Stimulated activated memory B cell treated with anti-CD40 and anti-IgM and Interleukin-4, amounts not matched to agents 10 μg/mL and 1 μg/mL and 100 μg/mL, for 72 hours (primary cell): ENCODE results near the gene NRXN3.

Experiments
- ATAC-seq: fragments of 150-1000 bp; cut with Tn5 transposase; 2 replicates; pipeline ENCODE4 v1.10.0; 2021
- H3K27ac Mint-ChIP-seq: one replicate; pipeline ENCODE4 v1.8.0; 2022; ENCODE audit warnings: mild to moderate bottlenecking, mixed read lengths
- H3K27me3 Mint-ChIP-seq: one replicate; pipeline ENCODE4 v1.8.0; 2022; ENCODE audit warnings: mixed read lengths
- H3K36me3 Mint-ChIP-seq: one replicate; pipeline ENCODE4 v1.8.0; 2022; ENCODE audit warnings: mixed read lengths
- H3K4me1 Mint-ChIP-seq: one replicate; pipeline ENCODE4 v1.8.0; 2022; ENCODE audit warnings: mixed read lengths
- H3K4me3 Mint-ChIP-seq: one replicate; pipeline ENCODE4 v1.8.0; 2022; ENCODE audit warnings: mild to moderate bottlenecking, moderate library complexity, mixed read lengths
- H3K9me3 Mint-ChIP-seq: one replicate; pipeline ENCODE4 v1.8.0; 2022; ENCODE audit warnings: mixed read lengths

NRXN3 gene

DNA sequence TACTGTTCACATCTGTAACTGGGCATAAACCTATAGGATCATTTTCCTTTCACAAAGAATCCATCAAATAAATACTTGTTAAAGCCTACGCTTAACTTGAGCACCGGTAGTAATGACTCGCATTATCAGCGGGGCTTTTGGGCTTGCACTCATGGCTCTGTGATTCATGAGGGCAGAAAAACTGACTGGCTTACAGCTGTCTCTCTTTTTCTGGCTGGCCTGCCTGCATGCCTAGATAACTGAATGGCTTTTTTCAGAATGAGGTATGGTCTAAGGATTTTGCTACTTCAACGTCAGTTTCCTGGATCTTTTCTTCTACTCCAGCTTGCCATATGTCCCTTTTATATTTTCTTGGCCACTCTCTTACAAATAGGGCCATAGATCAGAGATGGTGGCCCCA, 531.1 kb downstream of the NRXN3 start:
- H3K9me3 Mint-ChIP-seq = no peaks in the 10 kb centered on the region
- no peaks in the 10 kb centered on the region for H3K27me3 Mint-ChIP-seq
- no peaks in the 10 kb centered on the region for H3K36me3 Mint-ChIP-seq
- no peak overlapping the region for H3K4me3 Mint-ChIP-seq
- H3K27ac Mint-ChIP-seq = no peak overlapping the region
- no peak for ATAC-seq
- no peaks in the 10 kb centered on the region for H3K4me1 Mint-ChIP-seq

DNA sequence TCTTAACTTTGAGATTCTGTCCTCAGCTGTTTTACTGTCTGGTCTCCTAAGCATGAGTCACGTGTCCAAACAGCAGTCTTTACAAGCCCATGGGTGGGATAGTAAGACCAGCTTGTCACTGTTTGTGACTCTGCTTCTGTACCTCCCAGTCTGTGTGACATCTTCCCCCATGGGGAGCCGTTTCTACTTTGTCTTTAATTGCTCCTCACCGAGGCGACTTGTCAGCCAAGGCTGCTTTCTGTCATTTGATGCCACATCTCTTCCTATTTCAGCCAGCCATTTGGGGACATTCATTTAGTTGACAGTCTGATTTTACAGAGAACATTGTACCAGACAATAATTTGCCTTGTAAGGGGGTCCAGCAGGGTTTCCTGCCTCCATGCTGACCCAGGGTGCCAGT, 534.8 kb downstream of the NRXN3 start:
- Mint-ChIP-seq H3K27me3 (no peaks in the 10 kb centered on the region), H3K4me3 (no peak overlapping the region), H3K36me3 (no peaks in the 10 kb centered on the region), H3K27ac (no peak overlapping the region), H3K4me1 (no peaks in the 10 kb centered on the region), H3K9me3 (no peaks in the 10 kb centered on the region)
- ATAC-seq = no peak

DNA sequence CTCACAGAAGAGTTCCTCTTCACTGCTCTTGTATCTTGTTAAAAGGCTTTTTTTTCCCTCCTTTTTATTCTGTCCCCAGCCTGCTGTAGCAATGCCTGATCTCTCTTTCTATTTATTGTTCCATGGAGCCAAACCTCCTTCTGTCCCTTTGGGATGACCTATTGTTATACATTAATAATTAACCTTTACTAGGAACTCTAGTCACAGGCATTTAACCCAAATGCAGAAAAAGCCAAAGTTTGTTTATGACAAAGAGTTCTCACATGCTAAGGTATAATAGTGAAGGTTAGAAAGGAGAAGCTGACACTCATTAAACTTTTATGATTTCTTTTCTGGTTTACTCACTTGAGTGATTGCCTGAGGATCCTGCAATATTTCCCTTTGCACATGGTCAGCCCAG, 535.8 kb downstream of the NRXN3 start:
- Mint-ChIP-seq H3K4me3 (no peak overlapping the region), H3K27me3 (no peaks in the 10 kb centered on the region), H3K36me3 (no peaks in the 10 kb centered on the region), H3K4me1 (no peaks in the 10 kb centered on the region), H3K9me3 (no peaks in the 10 kb centered on the region), H3K27ac (no peak overlapping the region)
- ATAC-seq = no peak

DNA sequence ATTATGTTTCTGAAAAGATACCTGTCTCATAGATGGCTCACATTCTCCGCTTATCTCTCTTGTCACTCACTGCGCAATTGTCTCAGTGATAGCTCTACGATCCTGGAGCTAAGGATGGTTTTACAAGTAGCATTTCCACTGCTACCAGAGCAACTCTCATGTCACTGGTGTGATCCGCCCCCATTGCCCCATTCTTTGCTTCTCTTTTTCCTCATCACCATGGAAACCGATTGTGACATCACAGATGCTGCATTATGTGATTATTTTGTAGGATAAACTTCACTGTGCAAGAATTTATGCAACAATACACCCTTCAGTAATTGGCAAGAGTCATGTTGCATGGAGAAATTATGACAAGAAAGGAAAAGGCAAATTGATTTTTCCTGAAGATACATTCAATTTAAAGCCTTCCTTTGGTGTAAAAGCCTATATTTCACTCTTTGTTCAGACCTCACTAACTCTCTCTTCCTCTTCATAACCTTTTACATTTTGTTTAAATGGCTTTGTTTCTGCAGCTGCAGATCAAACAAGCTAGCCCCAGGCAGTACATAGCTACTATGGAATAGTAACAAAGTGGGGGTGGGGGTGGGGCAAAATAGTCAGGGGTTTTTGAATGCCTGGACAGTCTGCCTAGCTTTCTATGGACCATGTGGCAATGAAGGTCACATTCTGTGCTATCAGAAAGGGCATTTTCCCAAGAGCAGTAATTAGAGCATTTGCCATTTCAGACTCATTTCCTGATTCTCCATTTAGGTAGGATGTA, 539.8 kb downstream of the NRXN3 start:
- Mint-ChIP-seq H3K27ac (no peak overlapping the region), H3K4me3 (no peak overlapping the region), H3K27me3 (no peaks in the 10 kb centered on the region), H3K36me3 (no peaks in the 10 kb centered on the region), H3K9me3 (peaks cover 5% of the 10 kb centered on the region), H3K4me1 (no peaks in the 10 kb centered on the region)
- ATAC-seq = no peak

DNA sequence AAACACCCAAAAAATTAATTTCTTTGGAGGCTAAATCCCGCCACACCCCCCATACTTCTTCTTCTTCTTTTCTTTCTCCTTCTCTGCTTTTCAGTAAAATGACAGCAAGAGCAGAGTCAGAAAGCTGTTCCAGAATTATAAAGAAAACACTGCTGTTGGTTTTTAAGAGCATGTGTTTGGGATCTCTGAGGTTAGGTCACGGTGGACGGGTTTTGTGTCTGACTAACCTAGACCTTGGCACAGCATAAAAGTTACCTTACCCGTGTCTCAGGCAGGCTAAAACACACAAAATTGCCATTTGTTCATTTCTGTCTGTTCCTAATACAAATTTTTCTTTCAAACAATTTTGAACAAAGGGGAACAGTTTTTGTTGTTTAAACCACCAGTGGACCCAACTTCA, 540.8 kb downstream of the NRXN3 start:
- Mint-ChIP-seq H3K36me3 (no peaks in the 10 kb centered on the region), H3K9me3 (peaks cover 5% of the 10 kb centered on the region), H3K4me1 (no peaks in the 10 kb centered on the region), H3K27me3 (no peaks in the 10 kb centered on the region), H3K4me3 (no peak overlapping the region), H3K27ac (no peak overlapping the region)
- no peak for ATAC-seq

DNA sequence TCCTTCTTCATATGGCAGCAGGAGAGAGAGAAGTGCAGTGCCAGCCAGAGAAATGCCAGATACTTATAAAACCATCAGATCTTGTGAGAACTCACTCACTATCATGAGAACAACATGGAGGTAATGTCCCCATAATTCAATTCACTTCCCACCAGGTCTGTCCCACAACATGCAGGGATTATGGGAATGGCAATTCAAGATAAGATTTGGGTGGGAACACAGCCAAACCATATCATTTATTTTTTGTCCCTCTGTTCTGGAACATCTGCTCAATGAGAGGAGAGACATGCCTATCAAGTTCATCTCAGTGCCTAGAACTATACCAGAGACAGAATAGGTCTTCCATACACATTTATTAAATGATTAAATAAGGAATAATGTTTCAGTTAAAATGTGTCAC, 543.5 kb downstream of the NRXN3 start:
- H3K4me1 Mint-ChIP-seq = no peaks in the 10 kb centered on the region

DNA sequence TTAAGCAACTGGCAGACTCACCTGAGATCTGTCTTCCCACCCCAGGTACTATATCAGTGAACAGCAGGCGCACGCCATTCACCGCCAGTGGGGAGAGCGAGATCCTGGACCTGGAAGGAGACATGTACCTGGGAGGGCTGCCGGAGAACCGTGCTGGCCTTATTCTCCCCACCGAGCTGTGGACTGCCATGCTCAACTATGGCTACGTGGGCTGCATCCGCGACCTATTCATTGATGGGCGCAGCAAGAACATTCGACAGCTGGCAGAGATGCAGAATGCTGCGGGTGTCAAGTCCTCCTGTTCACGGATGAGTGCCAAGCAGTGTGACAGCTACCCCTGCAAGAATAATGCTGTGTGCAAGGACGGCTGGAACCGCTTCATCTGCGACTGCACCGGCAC, 544.5 kb downstream of the NRXN3 start:
- no peaks in the 10 kb centered on the region for H3K4me1 Mint-ChIP-seq
- H3K36me3 Mint-ChIP-seq = no peaks in the 10 kb centered on the region
- no peaks in the 10 kb centered on the region for H3K27me3 Mint-ChIP-seq
- no peak overlapping the region for H3K4me3 Mint-ChIP-seq
- no peak for ATAC-seq
- H3K9me3 Mint-ChIP-seq = peaks cover 5% of the 10 kb centered on the region
- H3K27ac Mint-ChIP-seq = no peak overlapping the region

More for the DNA sequence above, 543.5 kb downstream of the NRXN3 start:
- no peak overlapping the region for H3K4me3 Mint-ChIP-seq
- H3K9me3 Mint-ChIP-seq = peaks cover 5% of the 10 kb centered on the region
- no peaks in the 10 kb centered on the region for H3K27me3 Mint-ChIP-seq
- no peaks in the 10 kb centered on the region for H3K36me3 Mint-ChIP-seq
- ATAC-seq = no peak
- H3K27ac Mint-ChIP-seq = no peak overlapping the region

DNA sequence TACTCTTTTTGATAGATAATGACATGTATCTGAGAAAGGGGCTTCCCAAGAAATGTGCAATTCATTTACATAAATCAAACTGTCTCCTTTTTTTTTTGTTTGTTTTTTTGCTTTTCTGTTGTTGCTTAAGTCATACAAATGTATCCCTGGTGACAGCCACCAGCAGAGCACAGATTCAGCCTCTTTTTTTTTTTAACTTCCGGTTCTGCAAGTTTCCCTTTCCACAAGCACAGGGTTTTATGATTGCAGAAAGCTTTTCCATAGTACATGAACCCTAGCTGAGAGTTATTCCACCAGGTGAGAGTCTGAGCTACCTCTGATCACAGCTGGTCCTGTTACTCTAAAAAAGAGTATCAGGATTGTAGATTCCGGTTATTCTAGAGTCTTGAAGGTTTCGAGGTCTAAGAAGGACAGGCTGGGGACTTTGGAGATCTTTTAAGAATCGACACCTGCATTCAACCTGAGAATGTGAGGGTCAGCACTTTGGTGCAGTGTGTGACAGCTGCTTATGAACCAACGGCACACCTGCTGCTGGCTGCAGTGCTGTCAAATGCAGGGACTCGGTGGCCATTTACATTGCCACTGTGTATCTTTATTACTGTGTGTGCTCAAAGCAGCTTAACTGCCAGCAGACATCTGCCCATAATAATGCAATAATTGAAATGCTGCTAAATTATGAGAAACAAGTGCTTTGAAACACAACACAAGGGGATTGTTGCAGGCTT, 551.7 kb downstream of the NRXN3 start:
- Mint-ChIP-seq H3K36me3 (no peaks in the 10 kb centered on the region), H3K4me3 (no peak overlapping the region), H3K27ac (no peak overlapping the region), H3K27me3 (no peaks in the 10 kb centered on the region), H3K9me3 (no peaks in the 10 kb centered on the region), H3K4me1 (no peaks in the 10 kb centered on the region)
- no peak for ATAC-seq

DNA sequence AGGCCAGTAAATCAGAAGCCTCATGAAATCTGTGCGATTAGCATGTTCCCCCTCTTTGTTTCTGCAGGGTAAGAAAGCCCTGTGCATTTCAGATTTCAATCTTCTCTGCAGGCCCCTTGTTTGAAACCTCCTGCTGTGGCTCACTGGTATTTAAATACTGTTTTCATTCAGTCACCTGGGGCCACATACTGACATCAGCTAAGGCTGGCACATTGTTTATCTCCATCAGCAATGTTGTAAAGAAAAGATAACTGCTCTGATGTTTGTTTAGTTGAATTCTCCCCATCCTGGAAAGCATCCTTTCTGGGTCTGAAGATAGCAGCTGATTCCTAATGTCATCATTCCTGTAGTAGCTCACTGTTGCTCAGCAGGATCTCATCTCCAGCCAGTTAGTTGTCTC, 554.9 kb downstream of the NRXN3 start:
- no peak for ATAC-seq
- Mint-ChIP-seq H3K27me3 (no peaks in the 10 kb centered on the region), H3K4me1 (no peaks in the 10 kb centered on the region), H3K27ac (no peak overlapping the region), H3K9me3 (no peaks in the 10 kb centered on the region), H3K36me3 (no peaks in the 10 kb centered on the region), H3K4me3 (no peak overlapping the region)

DNA sequence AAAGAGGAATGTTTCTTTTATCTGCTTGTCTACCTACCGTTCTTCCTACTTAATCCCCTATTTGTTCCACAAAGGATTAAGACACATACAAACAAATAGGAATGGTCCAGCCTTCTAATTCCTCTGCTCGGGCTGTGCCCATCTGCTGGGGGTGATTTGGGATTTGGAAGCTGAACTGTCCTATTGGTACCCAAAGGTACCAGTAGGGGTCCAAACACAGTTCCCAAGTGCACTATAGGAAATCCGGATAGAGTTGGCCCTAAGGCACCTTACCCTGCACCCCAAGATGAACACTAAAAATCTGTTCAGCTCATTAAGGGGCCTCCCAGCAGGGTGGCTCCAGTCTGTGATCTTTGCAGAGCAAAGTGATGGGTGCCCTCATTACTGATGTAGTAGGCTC, 566.9 kb downstream of the NRXN3 start:
- H3K27ac Mint-ChIP-seq = no peak overlapping the region
- no peak overlapping the region for H3K4me3 Mint-ChIP-seq
- no peaks in the 10 kb centered on the region for H3K36me3 Mint-ChIP-seq
- peaks cover 6% of the 10 kb centered on the region for H3K9me3 Mint-ChIP-seq
- no peaks in the 10 kb centered on the region for H3K4me1 Mint-ChIP-seq
- H3K27me3 Mint-ChIP-seq = no peaks in the 10 kb centered on the region
- ATAC-seq = no peak

DNA sequence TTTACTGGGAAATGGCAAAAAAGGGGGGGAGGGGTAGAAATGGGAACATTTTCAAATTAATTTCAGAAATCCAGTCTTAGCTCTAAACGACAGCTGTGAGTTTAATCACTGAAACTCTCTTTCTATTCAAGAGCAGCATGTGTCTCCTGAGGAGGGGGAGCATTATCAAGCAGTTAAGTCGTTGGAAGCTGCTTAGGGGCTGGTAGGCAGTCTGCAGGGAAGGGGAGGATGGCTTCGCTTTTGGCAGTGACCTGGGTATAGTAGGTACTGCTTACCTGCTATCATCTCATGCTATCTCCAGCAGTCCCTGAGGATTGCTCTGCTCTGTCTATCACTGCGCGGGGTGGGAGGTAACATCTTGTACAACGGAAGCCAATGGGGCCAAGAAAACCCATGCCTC, 567.4 kb downstream of the NRXN3 start:
- no peak overlapping the region for H3K27ac Mint-ChIP-seq
- peaks cover 6% of the 10 kb centered on the region for H3K9me3 Mint-ChIP-seq
- no peaks in the 10 kb centered on the region for H3K27me3 Mint-ChIP-seq
- no peak overlapping the region for H3K4me3 Mint-ChIP-seq
- ATAC-seq = no peak
- H3K36me3 Mint-ChIP-seq = no peaks in the 10 kb centered on the region
- H3K4me1 Mint-ChIP-seq = no peaks in the 10 kb centered on the region

DNA sequence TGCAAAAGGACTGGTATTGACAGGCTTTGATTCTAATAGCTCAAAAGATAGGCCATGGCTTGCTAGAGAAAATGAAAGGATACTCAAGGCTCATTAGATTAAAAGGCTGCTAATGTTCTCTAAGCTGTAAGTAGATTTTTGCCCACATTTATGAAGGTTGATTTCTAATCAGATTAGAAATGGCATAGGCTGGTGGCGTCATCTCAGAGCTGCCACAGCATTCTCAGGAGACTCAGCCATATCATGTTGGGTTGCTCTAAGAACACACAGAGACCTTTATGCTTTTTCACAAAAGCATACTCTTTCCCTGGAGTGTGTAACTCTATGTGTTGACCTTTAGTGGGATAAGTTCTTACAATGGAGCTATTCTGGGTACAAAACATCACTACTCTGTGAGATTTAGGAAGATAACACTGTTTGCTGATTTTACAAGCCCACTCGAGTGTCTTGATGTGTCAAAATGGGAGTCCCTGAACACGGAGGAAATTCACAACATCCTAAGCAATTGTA, 576.0 kb downstream of the NRXN3 start:
- no peak overlapping the region for H3K27ac Mint-ChIP-seq
- ATAC-seq = no peak
- H3K4me3 Mint-ChIP-seq = no peak overlapping the region
- H3K9me3 Mint-ChIP-seq = no peaks in the 10 kb centered on the region
- H3K36me3 Mint-ChIP-seq = no peaks in the 10 kb centered on the region
- H3K4me1 Mint-ChIP-seq = no peaks in the 10 kb centered on the region
- H3K27me3 Mint-ChIP-seq = no peaks in the 10 kb centered on the region

DNA sequence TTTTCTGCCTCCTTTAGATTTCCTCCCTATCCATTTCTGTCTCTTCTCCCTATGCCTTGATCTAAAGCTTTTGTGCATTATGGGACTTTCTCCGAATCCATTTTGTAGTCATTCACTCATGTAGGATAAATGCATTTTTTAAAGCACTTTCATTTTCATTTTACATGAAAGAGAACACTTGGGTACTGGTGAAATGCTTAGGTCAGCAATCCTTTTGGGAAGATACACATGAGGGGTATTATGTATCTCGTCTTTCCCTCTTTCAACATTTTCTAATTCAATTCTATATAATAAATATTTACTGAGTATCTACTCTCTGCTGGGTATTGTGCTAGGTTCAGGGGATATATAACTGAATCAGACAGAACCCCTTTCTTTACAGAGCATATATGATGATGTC, 577.6 kb downstream of the NRXN3 start:
- Mint-ChIP-seq H3K36me3 (no peaks in the 10 kb centered on the region), H3K9me3 (no peaks in the 10 kb centered on the region), H3K4me1 (no peaks in the 10 kb centered on the region), H3K27ac (no peak overlapping the region), H3K4me3 (no peak overlapping the region), H3K27me3 (no peaks in the 10 kb centered on the region)
- no peak for ATAC-seq

DNA sequence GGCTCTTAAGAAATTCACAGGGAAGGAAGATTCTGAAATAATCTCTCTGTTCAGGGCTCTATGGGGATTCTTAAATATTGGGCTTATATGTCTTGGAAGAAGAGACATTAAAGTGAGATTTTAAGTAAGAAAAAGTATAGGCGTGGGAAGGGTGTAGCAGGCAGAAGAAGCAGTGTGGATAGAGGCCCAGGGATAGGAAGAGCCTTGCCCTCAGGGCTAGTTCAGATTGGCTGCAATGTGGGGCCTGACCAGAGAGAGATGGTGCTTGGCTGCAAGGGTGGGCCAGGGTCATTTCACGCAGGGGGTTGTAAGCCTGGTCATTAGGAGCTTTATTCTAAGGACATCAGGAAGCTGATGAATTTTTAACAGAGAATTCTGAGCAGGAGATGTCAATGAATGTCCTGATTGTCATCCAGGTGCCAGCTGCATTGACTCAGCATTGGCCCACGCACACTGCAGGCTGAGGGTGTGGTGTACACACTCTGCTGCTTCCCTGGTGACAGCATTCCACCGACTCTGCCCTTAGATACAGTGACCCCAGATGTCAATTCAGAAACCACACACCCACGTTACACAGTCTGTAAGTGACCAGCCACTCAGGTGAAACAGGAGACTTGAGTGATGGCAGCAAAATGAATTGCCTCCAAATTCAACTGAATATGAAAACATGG, 582.5 kb downstream of the NRXN3 start:
- no peaks in the 10 kb centered on the region for H3K36me3 Mint-ChIP-seq
- no peaks in the 10 kb centered on the region for H3K9me3 Mint-ChIP-seq
- no peak overlapping the region for H3K4me3 Mint-ChIP-seq
- H3K27ac Mint-ChIP-seq = no peak overlapping the region
- no peaks in the 10 kb centered on the region for H3K27me3 Mint-ChIP-seq
- no peaks in the 10 kb centered on the region for H3K4me1 Mint-ChIP-seq
- ATAC-seq = no peak

DNA sequence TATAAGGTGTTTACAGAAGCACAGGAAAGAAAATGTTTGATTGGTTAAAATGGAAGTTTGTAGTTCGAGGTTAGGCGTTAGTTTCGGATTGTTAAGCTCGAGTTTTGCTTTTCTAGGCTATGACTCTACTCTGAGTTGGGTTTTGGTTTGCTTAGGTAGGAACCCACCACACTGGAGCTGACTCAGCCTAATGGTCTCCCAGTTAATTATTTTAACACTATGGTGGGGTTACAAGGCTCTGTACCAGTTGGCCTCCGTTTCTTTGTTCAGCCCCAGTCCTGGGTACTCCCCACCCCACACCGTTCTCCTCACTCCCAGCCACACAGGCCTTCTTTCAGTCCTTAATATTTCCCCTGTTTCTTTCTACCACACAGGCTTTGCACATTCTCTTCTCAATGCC, 583.9 kb downstream of the NRXN3 start:
- no peak for ATAC-seq
- no peaks in the 10 kb centered on the region for H3K36me3 Mint-ChIP-seq

DNA sequence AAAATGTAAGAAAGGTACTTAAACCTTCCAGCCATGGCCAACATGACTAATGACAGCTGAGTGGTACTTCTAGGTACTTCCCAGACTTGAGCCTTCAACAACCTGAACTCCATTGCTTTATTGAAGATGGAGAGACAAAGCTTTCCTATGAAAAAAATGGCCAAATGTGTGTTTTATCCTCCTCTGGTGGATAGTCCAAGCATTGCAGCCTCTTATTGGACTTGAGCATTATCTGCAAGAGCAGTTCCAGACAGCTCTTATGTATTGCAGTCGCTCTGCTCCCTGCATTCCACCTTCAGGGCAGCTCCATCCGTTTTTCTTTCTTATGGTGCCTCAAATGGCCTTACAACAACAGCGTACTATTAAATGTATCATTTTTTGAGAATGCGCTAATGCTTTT, 588.2 kb downstream of the NRXN3 start:
- H3K9me3 Mint-ChIP-seq = no peaks in the 10 kb centered on the region
- H3K36me3 Mint-ChIP-seq = no peaks in the 10 kb centered on the region
- H3K27ac Mint-ChIP-seq = no peak overlapping the region
- H3K4me1 Mint-ChIP-seq = no peaks in the 10 kb centered on the region
- H3K27me3 Mint-ChIP-seq = no peaks in the 10 kb centered on the region
- ATAC-seq = no peak
- H3K4me3 Mint-ChIP-seq = no peak overlapping the region

More for the DNA sequence above, 583.9 kb downstream of the NRXN3 start:
- Mint-ChIP-seq H3K27me3 (no peaks in the 10 kb centered on the region), H3K27ac (no peak overlapping the region), H3K4me1 (no peaks in the 10 kb centered on the region), H3K4me3 (no peak overlapping the region), H3K9me3 (no peaks in the 10 kb centered on the region)
